ENCODE data around the gene REV1.

REV1 gene

GRCh38 chr2:99421469-99421868 lies 68.3 kb downstream of the REV1 start:
- Histone ChIP-seq H3K27ac (ENCODE audit: low read depth, low read length, poor library complexity, severe bottlenecking) (no peak overlapping the region), H3K79me2 (ENCODE audit: insufficient read depth, low read length) (no peaks in the 10 kb centered on the region), H3K4me2 (ENCODE audit: low read length) (no peak overlapping the region), H3K9me3 (ENCODE audit: low read length) (no peaks in the 10 kb centered on the region), H3K9ac (ENCODE audit: low read length) (no peak overlapping the region), H3K36me3 (ENCODE audit: insufficient read depth, low read length) (peaks cover 91% of the 10 kb centered on the region), H4K20me1 (ENCODE audit: insufficient read depth, low read length) (no peaks in the 10 kb centered on the region), H2AFZ (ENCODE audit: low read length) (no peak overlapping the region), H3K9me2 (ENCODE audit: low read depth, low read length) (no peaks in the 10 kb centered on the region), H3K27me3 (ENCODE audit: insufficient read depth, low read length) (no peaks in the 10 kb centered on the region), H3K4me3 (ENCODE audit: low read depth, low read length, poor library complexity, severe bottlenecking) (no peak overlapping the region), H3F3A (ENCODE audit: insufficient read depth, low read length) (no peaks in the 10 kb centered on the region), H3K4me1 (ENCODE audit: insufficient read depth, low read length, severe bottlenecking) (no peaks in the 10 kb centered on the region)
- TF ChIP-seq EZH2 (IDR thresholded peaks at IDR 0.05; ENCODE audit: borderline replicate concordance, low read length) (no peak), CTCF (IDR thresholded peaks at IDR 0.05; ENCODE audit: low read length) (no peak)

GRCh38 chr2:99420751-99421299 lies 69.0 kb downstream of the REV1 start:
- Histone ChIP-seq H3K27me3 (ENCODE audit: insufficient read depth, low read length) (no peaks in the 10 kb centered on the region), H4K20me1 (ENCODE audit: insufficient read depth, low read length) (no peaks in the 10 kb centered on the region), H3F3A (ENCODE audit: insufficient read depth, low read length) (no peaks in the 10 kb centered on the region), H2AFZ (ENCODE audit: low read length) (no peak overlapping the region), H3K9me2 (ENCODE audit: low read depth, low read length) (no peaks in the 10 kb centered on the region), H3K36me3 (ENCODE audit: insufficient read depth, low read length) (peaks cover 95% of the 10 kb centered on the region), H3K4me2 (ENCODE audit: low read length) (no peak overlapping the region), H3K27ac (ENCODE audit: low read depth, low read length, poor library complexity, severe bottlenecking) (no peak overlapping the region), H3K4me1 (ENCODE audit: insufficient read depth, low read length, severe bottlenecking) (no peaks in the 10 kb centered on the region), H3K9me3 (ENCODE audit: low read length) (no peaks in the 10 kb centered on the region), H3K9ac (ENCODE audit: low read length) (no peak overlapping the region), H3K79me2 (ENCODE audit: insufficient read depth, low read length) (no peaks in the 10 kb centered on the region), H3K4me3 (ENCODE audit: low read depth, low read length, poor library complexity, severe bottlenecking) (no peak overlapping the region)
- TF ChIP-seq EZH2 (IDR thresholded peaks at IDR 0.05; ENCODE audit: borderline replicate concordance, low read length) (no peak), CTCF (IDR thresholded peaks at IDR 0.05; ENCODE audit: low read length) (no peak)

- no peaks in the 10 kb centered on the region for H3K9me3 ChIP-seq (ENCODE audit: low read length)
- H4K20me1 ChIP-seq (ENCODE audit: insufficient read depth, low read length) = no peaks in the 10 kb centered on the region
- no peak for TF ChIP-seq EZH2 (IDR thresholded peaks at IDR 0.05; ENCODE audit: borderline replicate concordance, low read length)
- TF ChIP-seq CTCF (IDR thresholded peaks at IDR 0.05; ENCODE audit: low read length) = no peak
- H3K9me2 ChIP-seq (ENCODE audit: low read depth, low read length) = no peaks in the 10 kb centered on the region
- H3K4me3 ChIP-seq (ENCODE audit: low read depth, low read length, poor library complexity, severe bottlenecking) = no peak overlapping the region
- no peak overlapping the region for H2AFZ ChIP-seq (ENCODE audit: low read length)
- H3F3A ChIP-seq (ENCODE audit: insufficient read depth, low read length) = no peaks in the 10 kb centered on the region
- H3K27ac ChIP-seq (ENCODE audit: low read depth, low read length, poor library complexity, severe bottlenecking) = no peak overlapping the region
- H3K79me2 ChIP-seq (ENCODE audit: insufficient read depth, low read length) = no peaks in the 10 kb centered on the region
- H3K9ac ChIP-seq (ENCODE audit: low read length) = no peak overlapping the region
- H3K27me3 ChIP-seq (ENCODE audit: insufficient read depth, low read length) = no peaks in the 10 kb centered on the region
- H3K4me1 ChIP-seq (ENCODE audit: insufficient read depth, low read length, severe bottlenecking) = no peaks in the 10 kb centered on the region
- H3K36me3 ChIP-seq (ENCODE audit: insufficient read depth, low read length) = peaks cover 95% of the 10 kb centered on the region
- no peak overlapping the region for H3K4me2 ChIP-seq (ENCODE audit: low read length)
These were observed 69.8 kb downstream of the REV1 start for GRCh38 chr2:99420031-99420430.

All from OCI-LY1 (cell line).